ENCODE data around the gene DMWD. TPM values are rescaled to one million over a fixed set of nuclear protein-coding genes. Genes with fewer than 3 reads are reported as not detected.

Gene DMWD
- total and polyA plus RNA-seq, 2 donors (not counting 1 experiment from before 2014, with no cell fraction given), result 25.1 to 86.4 TPM

GRCh38 chr19:45739498-45740439 lies 52.9 kb downstream of the DMWD start:
- DNase-seq (no peak), ATAC-seq (ENCODE audit: low read depth) (no peak)
- POLR2A ChIA-PET, result no interaction called here
- Histone ChIP-seq H3K4me2 (replicated peaks; ENCODE audit: low read depth, low read length, poor library complexity, severe bottlenecking) (no peak overlapping the region), H3K9ac (ENCODE audit: low read length) (no peak overlapping the region), H3K79me2 (ENCODE audit: control insufficient read depth, insufficient read depth, low read length) (no peaks in the 10 kb centered on the region), H4K20me1 (ENCODE audit: control insufficient read depth, insufficient read depth, low read length, poor library complexity, severe bottlenecking) (no peaks in the 10 kb centered on the region), H3K27ac (ENCODE audit: low read length in 2 of 2) (no peak overlapping the region), H2AFZ (ENCODE audit: insufficient read depth, low read depth, low read length, poor library complexity, severe bottlenecking) (no peak overlapping the region), H3K4me3 (ENCODE audit: control extremely low read depth in 1 of 5, extremely low read depth in 1 of 5, insufficient read depth in 1 of 5, low read depth in 2 of 5, low read length in 4 of 5) (no peak overlapping the region), H3K9me3 (ENCODE audit: control extremely low read depth in 1 of 3, control insufficient read depth in 2 of 3, insufficient read depth in 1 of 3, low read length in 2 of 3) (no peaks in the 10 kb centered on the region), H3K36me3 (replicated peaks in 1 of 2; ENCODE audit: control extremely low read depth in 1 of 2, control insufficient read depth in 1 of 2, extremely low read depth in 1 of 2, insufficient read depth in 2 of 2, low read length in 1 of 2) (no peaks in the 10 kb centered on the region), H3K27me3 (replicated peaks in 1 of 4; ENCODE audit: control extremely low read depth in 1 of 4, control insufficient read depth in 3 of 4, insufficient read depth in 4 of 4, low read length in 3 of 4) (no peaks in the 10 kb centered on the region), H3K4me1 (ENCODE audit: control insufficient read depth in 2 of 2, insufficient read depth in 2 of 2, low read length in 2 of 2) (no peaks in the 10 kb centered on the region)
- TF ChIP-seq, protein P1, sequence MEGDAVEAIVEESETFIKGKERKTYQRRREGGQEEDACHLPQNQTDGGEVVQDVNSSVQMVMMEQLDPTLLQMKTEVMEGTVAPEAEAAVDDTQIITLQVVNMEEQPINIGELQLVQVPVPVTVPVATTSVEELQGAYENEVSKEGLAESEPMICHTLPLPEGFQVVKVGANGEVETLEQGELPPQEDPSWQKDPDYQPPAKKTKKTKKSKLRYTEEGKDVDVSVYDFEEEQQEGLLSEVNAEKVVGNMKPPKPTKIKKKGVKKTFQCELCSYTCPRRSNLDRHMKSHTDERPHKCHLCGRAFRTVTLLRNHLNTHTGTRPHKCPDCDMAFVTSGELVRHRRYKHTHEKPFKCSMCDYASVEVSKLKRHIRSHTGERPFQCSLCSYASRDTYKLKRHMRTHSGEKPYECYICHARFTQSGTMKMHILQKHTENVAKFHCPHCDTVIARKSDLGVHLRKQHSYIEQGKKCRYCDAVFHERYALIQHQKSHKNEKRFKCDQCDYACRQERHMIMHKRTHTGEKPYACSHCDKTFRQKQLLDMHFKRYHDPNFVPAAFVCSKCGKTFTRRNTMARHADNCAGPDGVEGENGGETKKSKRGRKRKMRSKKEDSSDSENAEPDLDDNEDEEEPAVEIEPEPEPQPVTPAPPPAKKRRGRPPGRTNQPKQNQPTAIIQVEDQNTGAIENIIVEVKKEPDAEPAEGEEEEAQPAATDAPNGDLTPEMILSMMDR (IDR thresholded peaks at IDR 0.05), result no peak
- no peak for TF ChIP-seq EZH2 (IDR thresholded peaks at IDR 0.05; ENCODE audit: borderline replicate concordance, insufficient read depth, low read depth, low read length, poor library complexity, severe bottlenecking)
- Mint-ChIP-seq H3K27me3 (peaks cover 11% of the 10 kb centered on the region), H3K4me3 (no peak overlapping the region), H3K4me1 (no peaks in the 10 kb centered on the region), H3K27ac (no peak overlapping the region), H3K9me3 (ENCODE audit: insufficient read depth) (no peaks in the 10 kb centered on the region)
- intact Hi-C loops (cut with micrococcal nuclease), result no loop called here
- 91% methylated on average over 8 of the region's 10 CpGs for WGBS (ENCODE audit: insufficient coverage)
- CTCF ChIA-PET, result no interaction called here
